Measurements from ENCODE around the gene MYO1D.

Gene MYO1D

GRCh38 chr17:32813021-32813420, 63.9 kb downstream of the MYO1D start:
- no peak for DNase-seq

- DNase-seq = no peak
These were observed 66.2 kb downstream of the MYO1D start for GRCh38 chr17:32810690-32811089.

- DNase-seq = no peak
These were observed 69.3 kb downstream of the MYO1D start for GRCh38 chr17:32807577-32807976.

DNA sequence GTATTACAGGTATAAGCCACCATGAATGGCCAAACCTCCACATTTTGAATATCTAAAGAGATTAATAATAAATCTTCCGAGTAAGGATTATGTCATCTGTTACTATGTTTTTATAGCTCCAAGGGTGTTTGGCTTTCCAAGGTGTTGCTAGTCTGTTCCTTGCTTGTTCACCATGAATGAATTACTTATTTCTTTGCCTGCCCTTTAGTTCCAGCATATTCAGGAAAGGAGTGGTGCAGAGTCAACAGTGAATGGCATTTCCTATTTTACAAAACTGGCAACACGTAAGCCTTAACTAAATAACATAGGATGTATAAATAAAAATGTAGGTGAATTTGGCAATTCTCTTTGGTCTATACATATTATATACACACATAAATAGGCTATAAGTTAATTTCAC, 70.3 kb downstream of the MYO1D start:
- no peak for DNase-seq

- DNase-seq = no peak
These were observed 71.6 kb downstream of the MYO1D start for GRCh38 chr17:32805029-32805976.

DNA sequence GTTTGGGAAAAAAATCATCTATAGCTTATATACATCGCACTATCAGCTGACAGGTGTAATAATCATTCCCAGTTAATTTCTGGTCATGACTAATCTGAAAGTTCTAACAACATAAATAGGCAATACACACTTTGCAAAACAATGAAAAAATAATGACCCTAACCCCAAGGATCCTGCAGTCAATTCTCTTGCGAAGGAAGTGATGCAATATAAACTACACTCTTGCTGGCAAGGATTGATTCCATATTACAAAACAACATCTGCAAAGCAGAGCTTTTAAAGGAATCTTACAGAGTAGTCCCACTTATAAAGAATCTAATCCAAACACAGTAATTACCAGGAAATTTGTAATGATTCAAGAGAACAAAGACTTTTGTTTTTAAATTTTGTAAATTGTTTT, 73.4 kb downstream of the MYO1D start:
- no peak for DNase-seq

- DNase-seq = no peak
These were observed 74.6 kb downstream of the MYO1D start for GRCh38 chr17:32802306-32802705.

GRCh38 chr17:32801641-32802040, 75.3 kb downstream of the MYO1D start:
- DNase-seq = no peak

GRCh38 chr17:32801193-32801592, 75.7 kb downstream of the MYO1D start:
- no peak for DNase-seq

DNA sequence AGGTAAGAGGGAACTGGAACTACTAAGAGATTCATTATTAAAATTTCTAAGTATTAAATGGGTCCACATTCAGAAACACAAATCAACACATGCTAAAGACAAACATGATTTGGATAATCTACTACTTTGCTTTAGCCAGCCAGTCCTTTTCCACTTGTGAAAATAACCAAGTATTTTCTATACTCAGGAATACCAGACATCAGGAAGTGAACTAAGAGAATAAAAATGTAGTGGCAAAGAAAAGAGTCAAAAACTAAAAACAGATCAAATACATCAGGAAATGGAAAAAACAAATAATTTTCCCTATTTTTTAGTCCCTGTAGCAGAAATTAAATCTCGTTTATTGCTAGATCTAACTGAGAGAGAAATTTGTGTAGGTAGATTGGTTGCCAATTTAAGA, 78.0 kb downstream of the MYO1D start:
- no peak for DNase-seq

- DNase-seq = no peak
These were observed 81.5 kb downstream of the MYO1D start for GRCh38 chr17:32795339-32795979.

DNA sequence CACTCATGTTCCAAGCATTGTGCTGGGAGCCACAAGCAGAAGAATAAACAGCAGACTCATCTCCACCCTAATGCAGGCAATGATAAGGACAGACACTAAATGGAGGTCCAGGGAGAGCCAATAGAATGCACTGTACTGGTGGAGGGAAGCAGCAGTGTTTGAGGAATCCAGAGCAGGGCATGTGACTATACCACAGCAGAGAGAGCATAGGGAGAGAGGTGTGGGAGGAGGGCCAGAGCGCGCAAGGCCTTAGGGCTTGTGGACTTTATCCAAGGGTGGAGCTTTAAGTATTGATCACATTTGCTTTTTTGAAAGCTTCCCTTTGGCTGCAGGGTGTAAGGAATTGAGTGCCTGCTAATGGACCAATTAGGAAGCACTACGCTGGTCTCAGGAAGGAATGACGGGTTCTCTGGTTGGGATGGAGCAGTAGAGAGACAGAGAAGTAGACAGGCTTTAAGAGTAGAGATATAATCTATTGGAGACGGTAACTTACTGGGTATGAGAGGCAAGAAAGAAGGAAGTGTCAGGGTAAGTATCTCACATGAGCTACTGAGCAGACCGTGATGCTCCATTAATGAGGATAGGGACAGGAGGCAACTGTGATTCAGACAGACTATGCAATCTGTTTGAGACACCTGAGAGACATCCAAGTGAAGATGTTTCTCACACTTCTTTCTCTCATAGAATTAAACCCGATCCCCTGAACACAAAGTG, 82.2 kb downstream of the MYO1D start:
- DNase-seq = no peak

GRCh38 chr17:32793841-32794240, 83.1 kb downstream of the MYO1D start:
- no peak for DNase-seq

DNA sequence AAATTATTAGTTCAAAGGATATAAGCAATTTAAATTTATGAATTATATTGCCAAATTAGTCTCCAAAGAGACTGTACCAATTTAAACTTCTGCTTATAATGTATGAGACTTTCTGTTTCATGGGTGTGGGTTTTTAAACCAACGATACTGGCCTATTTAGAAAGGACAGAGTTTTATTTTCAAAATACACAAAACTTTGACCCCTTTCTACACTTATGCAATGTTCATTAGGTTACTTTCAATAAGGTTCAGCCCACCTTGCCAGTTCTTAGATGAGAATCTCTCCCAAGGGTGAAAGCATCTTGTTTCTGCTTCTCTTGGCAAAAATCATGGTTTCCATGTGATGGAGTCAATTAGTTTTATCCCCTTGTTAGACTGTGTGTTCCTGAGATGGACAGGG, 84.7 kb downstream of the MYO1D start:
- no peak for DNase-seq

DNA sequence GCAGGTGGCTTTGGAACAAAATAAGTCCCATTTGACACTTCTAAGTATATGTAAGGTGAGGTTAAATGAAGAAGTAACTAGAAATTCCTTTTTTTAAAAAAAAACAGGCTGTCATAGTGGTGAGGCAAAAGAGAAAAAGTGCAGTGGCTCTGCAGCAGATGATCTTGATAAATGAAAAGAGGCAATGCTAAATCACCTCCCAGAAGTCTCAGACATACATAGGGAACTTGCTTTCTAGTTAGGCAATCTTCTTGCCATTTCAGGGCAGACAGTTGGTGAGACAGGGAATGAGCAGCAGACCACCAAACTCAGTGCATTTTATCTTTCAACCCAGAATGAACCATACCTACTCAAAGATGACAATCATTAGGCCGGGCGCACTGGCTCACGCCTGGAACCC, 90.8 kb downstream of the MYO1D start:
- no peak for DNase-seq

GRCh38 chr17:32784113-32784512, 92.8 kb downstream of the MYO1D start:
- no peak for DNase-seq

DNA sequence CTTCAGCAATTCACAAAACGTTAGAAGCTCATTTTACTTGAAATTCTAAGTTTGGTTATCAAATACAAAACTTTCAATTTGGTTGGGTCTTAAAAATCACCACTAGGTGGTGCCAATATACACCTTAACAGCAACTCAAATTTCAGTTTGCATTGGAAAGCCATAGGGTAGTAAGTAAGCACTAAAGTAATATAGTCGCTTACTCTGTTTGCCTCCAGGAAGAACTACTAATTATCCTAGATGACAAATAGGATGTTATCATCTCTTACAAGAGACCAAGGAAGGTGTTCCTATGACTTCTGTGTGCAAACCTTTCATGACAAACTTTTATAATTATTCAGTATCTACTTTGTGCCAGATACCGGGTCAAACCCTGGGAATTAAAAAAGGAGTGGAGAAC, 93.3 kb downstream of the MYO1D start:
- DNase-seq = peak; percentile 43

DNA sequence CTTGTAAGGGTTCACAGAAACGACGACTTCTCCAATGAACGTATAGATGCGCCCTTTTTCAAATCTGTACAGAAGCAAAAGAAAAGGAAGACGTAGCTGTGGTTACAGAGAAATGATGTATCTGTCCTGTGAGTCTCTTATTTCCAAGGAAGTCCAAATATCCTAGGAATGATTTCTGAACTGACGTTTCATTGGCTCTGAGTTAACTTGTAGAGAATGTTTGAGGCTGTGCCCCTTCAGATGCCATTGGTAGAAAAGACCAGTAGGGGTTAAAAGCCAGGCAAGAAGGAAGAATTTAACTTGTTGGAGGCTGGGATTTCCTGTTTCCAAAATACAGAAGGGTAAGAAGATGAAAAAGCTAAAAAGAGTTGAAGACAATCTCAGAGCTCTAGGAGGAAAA, 96.2 kb downstream of the MYO1D start:
- DNase-seq = no peak

- no peak for DNase-seq
These were observed 99.0 kb downstream of the MYO1D start for GRCh38 chr17:32777922-32778321.

DNA sequence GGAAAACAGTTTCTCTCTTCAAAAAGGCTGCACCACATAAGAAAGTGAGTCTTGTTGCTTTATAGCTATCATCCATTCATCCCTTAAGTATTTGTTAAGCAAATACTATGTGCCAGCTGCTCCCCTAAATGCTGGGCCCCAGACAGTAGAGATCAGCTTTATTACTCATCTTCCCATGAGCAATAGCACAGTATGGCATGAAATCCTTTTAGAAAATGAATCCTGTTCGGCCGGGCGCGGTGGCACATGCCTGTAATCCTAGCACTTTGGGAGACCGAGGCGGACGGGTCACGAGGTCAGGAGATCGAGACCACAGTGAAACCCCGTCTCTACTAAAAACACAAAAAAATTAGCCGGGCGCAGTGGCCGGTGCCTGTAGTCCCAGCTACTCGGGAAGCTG, 99.5 kb downstream of the MYO1D start:
- no peak for DNase-seq

- no peak for DNase-seq
These were observed 102.2 kb downstream of the MYO1D start for GRCh38 chr17:32774695-32775084.

DNA sequence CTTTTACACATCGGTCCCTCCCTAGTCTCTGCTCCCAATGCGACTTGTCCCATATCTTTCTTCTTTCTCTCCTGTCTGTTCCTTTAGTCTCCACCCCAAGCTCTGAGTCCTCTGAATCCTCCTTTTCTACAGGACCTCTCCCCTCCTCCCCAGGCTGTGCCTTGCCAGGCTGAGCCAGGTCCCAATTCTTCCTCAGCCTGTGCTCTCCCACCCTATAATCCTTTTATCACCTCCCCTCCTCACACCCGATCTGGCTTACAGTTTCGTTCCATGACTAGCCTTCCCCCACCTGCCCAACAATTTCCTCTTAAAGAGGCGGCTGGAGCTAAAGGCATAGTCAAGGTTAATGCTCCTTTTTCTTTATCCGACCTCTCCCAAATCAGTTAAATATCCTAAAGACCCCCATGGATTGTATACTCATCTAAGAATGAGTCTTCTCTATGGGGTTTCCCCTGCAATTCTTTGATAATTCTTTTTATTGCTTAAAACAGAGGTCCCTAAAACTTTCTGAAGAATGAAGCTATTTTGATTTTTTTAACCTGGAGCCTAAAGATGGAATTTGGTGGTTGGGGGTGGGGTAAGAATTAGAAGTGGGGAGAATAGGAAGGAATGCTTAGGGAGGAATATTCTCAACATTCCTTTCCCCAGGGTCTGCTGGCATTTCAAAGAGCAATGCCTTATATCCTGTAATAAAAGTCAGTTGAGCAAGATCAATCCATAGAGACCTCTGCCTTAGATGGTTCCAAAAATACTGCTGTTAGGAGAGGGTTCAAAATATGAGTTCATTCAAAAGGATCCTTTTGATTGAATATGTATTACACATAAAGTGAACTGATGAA, 102.8 kb downstream of the MYO1D start:
- DNase-seq = no peak

Data from central memory CD4-positive, alpha-beta T cell (primary cell).